ENCODE data around the gene MTRR. TPM values are rescaled to one million over a fixed set of nuclear protein-coding genes. Genes with fewer than 3 reads are reported as not detected.

The MTRR gene
- total RNA-seq, 2 donors from 2014 or later = 30.5 to 51.9 TPM

- Histone ChIP-seq H3K9me3 (no peaks in the 10 kb centered on the region), H3K4me1 (ENCODE audit: control insufficient read depth in 1 of 2, low read depth in 2 of 2) (no peaks in the 10 kb centered on the region), H3K27me3 (replicated peaks; ENCODE audit: insufficient read depth) (no peaks in the 10 kb centered on the region), H3K4me3 (no peak overlapping the region), H3K27ac (no peak overlapping the region), H3K36me3 (no peaks in the 10 kb centered on the region)
- no peak for ATAC-seq (ENCODE audit: insufficient number of reproducible peaks, low FRiP score, low read depth)
- no peak for TF ChIP-seq CTCF (IDR thresholded peaks at IDR 0.05)
- DNase-seq (ENCODE audit: low spot score) = no peak
These were observed 41.3 kb upstream of the MTRR start for GRCh38 chr5:7827610-7828009.

DNA sequence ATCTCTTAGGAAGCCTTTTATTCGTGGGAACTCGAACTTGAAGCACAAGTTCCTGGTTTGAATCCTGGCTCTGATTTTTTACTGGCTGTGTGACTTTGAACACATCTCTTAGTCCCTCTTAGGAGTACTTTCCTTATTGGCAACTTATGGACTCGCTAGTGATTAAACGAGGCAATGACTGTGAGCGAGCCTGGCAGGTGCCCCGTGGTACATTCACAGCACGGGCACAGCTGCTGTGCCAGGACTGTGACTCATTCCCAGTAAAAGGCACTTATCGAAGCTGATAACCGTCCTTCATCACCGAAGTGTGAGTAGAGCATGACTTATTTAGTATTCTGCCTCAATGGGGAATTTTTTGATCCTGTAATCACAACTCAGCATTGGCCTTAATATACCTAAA is 40.7 kb upstream of the MTRR start:
- no peak overlapping the region for H3K27ac ChIP-seq
- no peaks in the 10 kb centered on the region for H3K4me1 ChIP-seq (ENCODE audit: control insufficient read depth in 1 of 2, low read depth in 2 of 2)
- DNase-seq (ENCODE audit: low spot score) (no peak), ATAC-seq (ENCODE audit: insufficient number of reproducible peaks, low FRiP score, low read depth) (no peak)
- H3K4me3 ChIP-seq = no peak overlapping the region
- no peaks in the 10 kb centered on the region for H3K36me3 ChIP-seq
- TF ChIP-seq CTCF (IDR thresholded peaks at IDR 0.05) = no peak
- no peaks in the 10 kb centered on the region for H3K9me3 ChIP-seq
- H3K27me3 ChIP-seq (replicated peaks; ENCODE audit: insufficient read depth) = no peaks in the 10 kb centered on the region

DNA sequence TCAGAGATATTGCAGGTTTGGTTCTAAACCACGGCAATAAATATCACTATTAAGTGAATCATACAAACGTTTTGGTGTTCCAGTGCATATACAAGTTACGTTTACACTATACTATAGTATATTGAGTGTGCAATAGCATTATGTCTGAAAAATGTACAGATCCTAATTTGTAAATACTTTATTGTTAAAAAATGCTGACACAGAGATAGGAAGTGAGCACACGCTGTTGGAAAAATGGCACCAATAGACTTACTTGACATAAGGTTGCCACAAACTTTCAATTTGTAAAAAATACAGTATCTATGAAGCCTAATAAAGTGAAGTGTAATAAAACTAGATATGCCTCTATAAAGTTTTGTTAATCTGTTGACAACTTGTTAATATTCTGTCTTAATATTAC is 34.0 kb upstream of the MTRR start:
- Histone ChIP-seq H3K27me3 (replicated peaks; ENCODE audit: insufficient read depth) (no peaks in the 10 kb centered on the region), H3K27ac (no peak overlapping the region), H3K36me3 (no peaks in the 10 kb centered on the region), H3K9me3 (no peaks in the 10 kb centered on the region), H3K4me1 (ENCODE audit: control insufficient read depth in 1 of 2, low read depth in 2 of 2) (no peaks in the 10 kb centered on the region), H3K4me3 (no peak overlapping the region)
- TF ChIP-seq CTCF (IDR thresholded peaks at IDR 0.05) = no peak
- ATAC-seq (ENCODE audit: insufficient number of reproducible peaks, low FRiP score, low read depth) = no peak
- no peak for DNase-seq (ENCODE audit: low spot score)

DNA sequence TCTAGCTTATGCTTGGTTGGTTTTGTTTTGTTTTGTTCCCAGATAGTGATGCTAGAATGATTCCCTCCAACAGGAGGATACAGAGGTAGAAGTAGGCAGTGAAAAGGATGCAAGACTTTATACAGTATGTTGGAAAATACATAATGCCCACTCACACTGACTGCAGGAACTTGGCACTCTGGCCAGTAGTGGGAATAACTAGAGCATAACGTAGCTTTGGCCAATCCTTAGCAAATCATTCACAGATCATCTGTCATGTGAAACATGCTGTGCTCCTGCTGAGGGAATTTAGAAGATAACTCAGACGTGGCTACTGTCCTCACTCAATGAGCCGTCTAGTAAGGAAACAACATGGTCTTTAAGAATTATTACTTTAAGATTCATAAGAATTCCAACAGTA is 31.5 kb upstream of the MTRR start:
- Histone ChIP-seq H3K36me3 (no peaks in the 10 kb centered on the region), H3K4me3 (no peak overlapping the region), H3K4me1 (ENCODE audit: control insufficient read depth in 1 of 2, low read depth in 2 of 2) (no peaks in the 10 kb centered on the region), H3K27ac (no peak overlapping the region), H3K27me3 (replicated peaks; ENCODE audit: insufficient read depth) (no peaks in the 10 kb centered on the region), H3K9me3 (no peaks in the 10 kb centered on the region)
- DNase-seq (ENCODE audit: low spot score) (no peak), ATAC-seq (ENCODE audit: insufficient number of reproducible peaks, low FRiP score, low read depth) (no peak)
- no peak for TF ChIP-seq CTCF (IDR thresholded peaks at IDR 0.05)

GRCh38 chr5:7842531-7842930 is 26.4 kb upstream of the MTRR start:
- Histone ChIP-seq H3K27me3 (replicated peaks; ENCODE audit: insufficient read depth) (no peaks in the 10 kb centered on the region), H3K36me3 (no peaks in the 10 kb centered on the region), H3K4me1 (ENCODE audit: control insufficient read depth in 1 of 2, low read depth in 2 of 2) (no peaks in the 10 kb centered on the region), H3K27ac (no peak overlapping the region), H3K9me3 (no peaks in the 10 kb centered on the region), H3K4me3 (no peak overlapping the region)
- TF ChIP-seq CTCF (IDR thresholded peaks at IDR 0.05) = no peak
- DNase-seq (ENCODE audit: low spot score) (no peak), ATAC-seq (ENCODE audit: insufficient number of reproducible peaks, low FRiP score, low read depth) (no peak)

Measured in thoracic aorta (tissue), 2 donors.